Activated CD8-positive, alpha-beta memory T cell treated with anti-CD3 and anti-CD28 coated beads for 4 hours (primary cell): ENCODE data around the gene XRCC1.
"Not testable (repeated sequence)": the region's sequence is repeated elsewhere in the genome, so short reads cannot be mapped to it uniquely, and the experiment has no call there.

Source experiments
- DNase-seq, 2 donors: peaks; one replicate each; pipeline ENCODE4 v3.0.0-alpha.2; 2020; ENCODE audit warnings: low read depth in 2 of 2

Gene XRCC1

GRCh38 chr19:43575156-43575950, at the start of gene XRCC1, which contains the start of gene PINLYP:
XRCC1 (minus strand) TSS chr19:43575527; CDS start chr19:43575458, 69 bp downstream.
PINLYP (plus strand) TSS chr19:43575801; CDS start chr19:43577192, 1,391 bp downstream.
- peak; percentile 90 to 92 for DNase-seq

GRCh38 chr19:43624933-43625332, 49.6 kb upstream of the XRCC1 start:
- peak; percentile 61 to 70 for DNase-seq

- no peak for DNase-seq
Observed at GRCh38 chr19:43623889-43624670, 48.8 kb upstream of the XRCC1 start.

- no peak for DNase-seq
Observed at GRCh38 chr19:43622956-43623355, 47.6 kb upstream of the XRCC1 start.

GRCh38 chr19:43622070-43622469, 46.7 kb upstream of the XRCC1 start:
- no peak for DNase-seq

- peak; percentile 71 to 83 for DNase-seq
Observed at GRCh38 chr19:43620061-43621001, 45.0 kb upstream of the XRCC1 start.

GRCh38 chr19:43619262-43620060, 44.1 kb upstream of the XRCC1 start, which contains the start of gene ZNF428:
ZNF428 (minus strand) TSS chr19:43619629; CDS start chr19:43614304, 5,325 bp downstream.
- peak; percentile 70 to 78 for DNase-seq

- DNase-seq: peak in 1 of 2 donors; percentile 8
Observed at GRCh38 chr19:43618921-43619261, 43.6 kb upstream of the XRCC1 start.

GRCh38 chr19:43616954-43617353, 41.6 kb upstream of the XRCC1 start:
- no peak for DNase-seq

- no peak for DNase-seq
Observed at GRCh38 chr19:43616306-43616705, 41.0 kb upstream of the XRCC1 start.

- no peak for DNase-seq
Observed at GRCh38 chr19:43612374-43612773, 37.0 kb upstream of the XRCC1 start.

- no peak for DNase-seq
Observed at GRCh38 chr19:43611788-43612187, 36.5 kb upstream of the XRCC1 start, which contains the start of gene SRRM5. SRRM5 (plus strand) TSS chr19:43612088; CDS start chr19:43612122, 34 bp downstream.

GRCh38 chr19:43610493-43610892, 35.2 kb upstream of the XRCC1 start:
- no peak for DNase-seq

GRCh38 chr19:43609872-43610271, 34.5 kb upstream of the XRCC1 start:
- DNase-seq: no peak

GRCh38 chr19:43607238-43608205, 32.2 kb upstream of the XRCC1 start:
- no peak for DNase-seq

GRCh38 chr19:43606569-43607229, 31.4 kb upstream of the XRCC1 start:
- no peak for DNase-seq

GRCh38 chr19:43605875-43606568, 30.7 kb upstream of the XRCC1 start:
- no peak for DNase-seq

GRCh38 chr19:43600326-43600725, 25.0 kb upstream of the XRCC1 start:
- DNase-seq: not testable (repeated sequence)
